ENCODE measurements around the gene GRIN2B.

Gene GRIN2B

DNA sequence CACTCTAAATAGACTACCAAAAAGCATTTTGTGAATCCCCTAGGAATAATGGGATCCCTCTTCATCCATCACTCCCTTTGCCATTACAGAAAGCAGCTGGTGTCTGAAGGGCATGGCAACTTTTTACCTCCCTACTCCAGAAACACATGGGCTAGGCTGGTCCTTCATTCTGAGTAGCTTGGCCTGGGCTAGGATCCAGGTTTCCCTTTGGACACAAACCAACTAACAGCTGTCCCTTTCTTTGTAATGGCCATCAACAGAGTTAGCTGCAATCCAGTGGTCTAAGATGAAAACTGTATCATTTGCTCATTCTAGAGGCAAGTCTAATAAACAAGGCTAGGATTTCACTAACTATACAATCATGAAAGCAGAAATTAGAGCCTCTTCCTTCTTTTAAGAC, 7.4 kb downstream of the GRIN2B start:
- Histone ChIP-seq H3K27me3 (ENCODE audit: insufficient read depth, low read length) (no peaks in the 10 kb centered on the region), H3K4me3 (ENCODE audit: low read depth, low read length, poor library complexity, severe bottlenecking) (no peak overlapping the region), H4K20me1 (ENCODE audit: insufficient read depth, low read length) (no peaks in the 10 kb centered on the region), H3K9me3 (ENCODE audit: low read length) (no peaks in the 10 kb centered on the region), H3F3A (ENCODE audit: insufficient read depth, low read length) (no peaks in the 10 kb centered on the region), H3K4me2 (ENCODE audit: low read length) (no peak overlapping the region), H3K79me2 (ENCODE audit: insufficient read depth, low read length) (no peaks in the 10 kb centered on the region), H3K36me3 (ENCODE audit: insufficient read depth, low read length) (no peaks in the 10 kb centered on the region), H3K4me1 (ENCODE audit: insufficient read depth, low read length, severe bottlenecking) (no peaks in the 10 kb centered on the region), H3K9me2 (ENCODE audit: low read depth, low read length) (no peaks in the 10 kb centered on the region), H3K27ac (ENCODE audit: low read depth, low read length, poor library complexity, severe bottlenecking) (no peak overlapping the region), H2AFZ (ENCODE audit: low read length) (no peak overlapping the region), H3K9ac (ENCODE audit: low read length) (no peak overlapping the region)
- TF ChIP-seq, protein P1, sequence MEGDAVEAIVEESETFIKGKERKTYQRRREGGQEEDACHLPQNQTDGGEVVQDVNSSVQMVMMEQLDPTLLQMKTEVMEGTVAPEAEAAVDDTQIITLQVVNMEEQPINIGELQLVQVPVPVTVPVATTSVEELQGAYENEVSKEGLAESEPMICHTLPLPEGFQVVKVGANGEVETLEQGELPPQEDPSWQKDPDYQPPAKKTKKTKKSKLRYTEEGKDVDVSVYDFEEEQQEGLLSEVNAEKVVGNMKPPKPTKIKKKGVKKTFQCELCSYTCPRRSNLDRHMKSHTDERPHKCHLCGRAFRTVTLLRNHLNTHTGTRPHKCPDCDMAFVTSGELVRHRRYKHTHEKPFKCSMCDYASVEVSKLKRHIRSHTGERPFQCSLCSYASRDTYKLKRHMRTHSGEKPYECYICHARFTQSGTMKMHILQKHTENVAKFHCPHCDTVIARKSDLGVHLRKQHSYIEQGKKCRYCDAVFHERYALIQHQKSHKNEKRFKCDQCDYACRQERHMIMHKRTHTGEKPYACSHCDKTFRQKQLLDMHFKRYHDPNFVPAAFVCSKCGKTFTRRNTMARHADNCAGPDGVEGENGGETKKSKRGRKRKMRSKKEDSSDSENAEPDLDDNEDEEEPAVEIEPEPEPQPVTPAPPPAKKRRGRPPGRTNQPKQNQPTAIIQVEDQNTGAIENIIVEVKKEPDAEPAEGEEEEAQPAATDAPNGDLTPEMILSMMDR (IDR thresholded peaks at IDR 0.05; ENCODE audit: low read length): no peak
- TF ChIP-seq EZH2 (IDR thresholded peaks at IDR 0.05; ENCODE audit: borderline replicate concordance, low read length): no peak

DNA sequence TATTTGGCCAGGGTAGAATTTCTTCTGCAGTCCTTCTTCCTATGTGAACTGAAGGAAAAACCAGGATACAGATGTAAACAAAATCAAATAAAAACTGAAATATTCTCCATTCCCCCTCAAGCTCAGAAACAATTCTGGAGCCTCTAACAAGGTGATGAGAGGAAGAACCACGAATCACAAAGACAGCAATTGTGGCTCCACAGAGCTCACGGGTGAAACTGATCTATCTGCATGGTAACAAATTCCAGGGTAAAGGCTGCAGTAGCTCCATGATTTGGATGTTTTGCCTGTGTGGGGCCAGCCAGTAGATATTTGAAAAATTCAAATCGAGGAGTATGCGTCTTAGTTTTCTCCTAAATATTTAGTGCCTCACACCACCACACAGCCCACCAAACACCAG, 10.6 kb downstream of the GRIN2B start:
- Histone ChIP-seq H3K4me3 (ENCODE audit: low read depth, low read length, poor library complexity, severe bottlenecking) (no peak overlapping the region), H3K4me1 (ENCODE audit: insufficient read depth, low read length, severe bottlenecking) (no peaks in the 10 kb centered on the region), H3K27me3 (ENCODE audit: insufficient read depth, low read length) (no peaks in the 10 kb centered on the region), H3K9ac (ENCODE audit: low read length) (no peak overlapping the region), H3K9me2 (ENCODE audit: low read depth, low read length) (no peaks in the 10 kb centered on the region), H3K9me3 (ENCODE audit: low read length) (no peaks in the 10 kb centered on the region), H4K20me1 (ENCODE audit: insufficient read depth, low read length) (no peaks in the 10 kb centered on the region), H3K27ac (ENCODE audit: low read depth, low read length, poor library complexity, severe bottlenecking) (no peak overlapping the region), H3K4me2 (ENCODE audit: low read length) (no peak overlapping the region), H3K36me3 (ENCODE audit: insufficient read depth, low read length) (no peaks in the 10 kb centered on the region), H3K79me2 (ENCODE audit: insufficient read depth, low read length) (no peaks in the 10 kb centered on the region), H2AFZ (ENCODE audit: low read length) (no peak overlapping the region), H3F3A (ENCODE audit: insufficient read depth, low read length) (no peaks in the 10 kb centered on the region)
- no peak for TF ChIP-seq EZH2 (IDR thresholded peaks at IDR 0.05; ENCODE audit: borderline replicate concordance, low read length)
- TF ChIP-seq, protein P1 (IDR thresholded peaks at IDR 0.05; ENCODE audit: low read length): no peak

DNA sequence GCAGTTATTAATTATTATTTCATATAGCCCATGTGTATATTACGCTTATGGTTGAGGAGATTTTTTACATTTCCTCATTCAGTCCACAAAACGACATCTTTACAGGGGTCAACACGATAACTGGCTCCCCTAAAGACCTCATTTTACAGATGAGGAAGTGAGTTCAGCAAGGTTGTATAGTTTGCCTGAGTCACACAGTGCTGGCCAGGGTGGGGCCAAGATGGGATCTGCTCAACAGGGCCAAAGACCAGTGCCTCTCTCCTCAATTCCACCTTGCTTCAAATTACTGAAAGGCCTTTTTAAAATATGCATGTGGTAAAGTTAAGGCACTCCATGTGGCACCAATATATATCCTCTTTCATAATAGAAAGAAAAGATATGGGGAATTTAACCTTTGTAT, 13.1 kb downstream of the GRIN2B start:
- Histone ChIP-seq H3K9ac (ENCODE audit: low read length) (no peak overlapping the region), H3K36me3 (ENCODE audit: insufficient read depth, low read length) (no peaks in the 10 kb centered on the region), H3K79me2 (ENCODE audit: insufficient read depth, low read length) (no peaks in the 10 kb centered on the region), H3K9me3 (ENCODE audit: low read length) (no peaks in the 10 kb centered on the region), H3K27ac (ENCODE audit: low read depth, low read length, poor library complexity, severe bottlenecking) (no peak overlapping the region), H3K4me1 (ENCODE audit: insufficient read depth, low read length, severe bottlenecking) (no peaks in the 10 kb centered on the region), H3K9me2 (ENCODE audit: low read depth, low read length) (no peaks in the 10 kb centered on the region), H2AFZ (ENCODE audit: low read length) (no peak overlapping the region), H3K4me3 (ENCODE audit: low read depth, low read length, poor library complexity, severe bottlenecking) (no peak overlapping the region), H3F3A (ENCODE audit: insufficient read depth, low read length) (no peaks in the 10 kb centered on the region), H3K27me3 (ENCODE audit: insufficient read depth, low read length) (no peaks in the 10 kb centered on the region), H4K20me1 (ENCODE audit: insufficient read depth, low read length) (no peaks in the 10 kb centered on the region), H3K4me2 (ENCODE audit: low read length) (no peak overlapping the region)
- TF ChIP-seq, protein P1 (IDR thresholded peaks at IDR 0.05; ENCODE audit: low read length): no peak
- TF ChIP-seq EZH2 (IDR thresholded peaks at IDR 0.05; ENCODE audit: borderline replicate concordance, low read length): no peak

Data from OCI-LY1 (cell line).